Karpas-422 (cell line): ENCODE results near the gene CCDC80. TPM values are rescaled to one million over a fixed set of nuclear protein-coding genes. Genes with fewer than 3 reads are reported as not detected.
"Not testable (repeated sequence)": the region's sequence is repeated elsewhere in the genome, so short reads cannot be mapped to it uniquely, and the experiment has no call there.

ENCODE experiments used
- DNase-seq: peaks from one replicate; pipeline ENCODE4 v3.0.0-alpha.2; 2015
- H2AFZ ChIP-seq: fragments of 200-600 bp; sonication (generic); 2 replicates; pipeline ENCODE4 v1.6.1; 2014; ENCODE audit warnings: antibody characterized with exemption, low read length, mixed read lengths
- H3K27ac ChIP-seq: fragments of 200-600 bp; sonication (generic); 2 replicates; pipeline ENCODE4 v1.5.1; 2014; ENCODE audit warnings: mild to moderate bottlenecking, low read length, moderate library complexity
- H3K27me3 ChIP-seq: fragments of 200-600 bp; sonication (generic); 2 replicates; pipeline ENCODE4 v1.6.1; 2014; ENCODE audit warnings: low read length, mixed read lengths
- H3K36me3 ChIP-seq: fragments of 200-600 bp; sonication (generic); 2 replicates; pipeline ENCODE4 v1.6.1; 2014; ENCODE audit warnings: low read length, mixed read lengths; ENCODE audit not compliant: insufficient read depth
- H3K4me1 ChIP-seq: fragments of 200-600 bp; sonication (generic); 2 replicates; pipeline ENCODE4 v1.6.1; 2014; ENCODE audit warnings: mild to moderate bottlenecking, low read length, mixed read lengths
- H3K4me2 ChIP-seq: fragments of 200-600 bp; sonication (generic); 2 replicates; pipeline ENCODE4 v1.6.1; 2014; ENCODE audit warnings: low read length, low read depth, mild to moderate bottlenecking; ENCODE audit not compliant: poor library complexity, severe bottlenecking
- H3K4me3 ChIP-seq: fragments of 200-600 bp; sonication (generic); 2 replicates; pipeline ENCODE4 v1.5.1; 2014; ENCODE audit warnings: mild to moderate bottlenecking, antibody characterized with exemption, low read length, mixed read lengths
- H3K79me2 ChIP-seq: fragments of 200-600 bp; sonication (generic); 2 replicates; pipeline ENCODE4 v1.6.1; 2014; ENCODE audit warnings: mild to moderate bottlenecking, low read length, mixed read lengths
- H3K9ac ChIP-seq: fragments of 200-600 bp; sonication (generic); 2 replicates; pipeline ENCODE4 v1.6.0; 2014; ENCODE audit warnings: low read length
- H3K9me2 ChIP-seq: fragments of 200-600 bp; sonication (generic), shearing (Covaris generic); replicated peaks from 2 replicates; pipeline ENCODE4 v1.6.0; 2014; ENCODE audit warnings: mild to moderate bottlenecking, low read length, moderate library complexity; ENCODE audit not compliant: insufficient read depth
- H3K9me3 ChIP-seq: fragments of 300-700, 200-600 bp; sonication (generic); 2 replicates; pipeline ENCODE4 v1.6.1; 2014; ENCODE audit warnings: low read length, mixed read lengths
- H4K20me1 ChIP-seq: fragments of 200-600 bp; sonication (generic); 2 replicates; pipeline ENCODE4 v1.6.1; 2014; ENCODE audit warnings: mild to moderate bottlenecking, antibody characterized with exemption, low read length, low read depth; ENCODE audit not compliant: insufficient read depth
- total RNA-seq: library from RNA; depleted of rRNA; stranded (reverse); fragments of >200 nt; shearing (Covaris generic); gene quantifications from 2 replicates; pipeline ENCODE4 v1.2.3, GENCODE V29; 2014; ENCODE audit warnings: low replicate concordance

The CCDC80 gene
- total RNA-seq, 1 experiment from 2014 or later, result not detected

DNA sequence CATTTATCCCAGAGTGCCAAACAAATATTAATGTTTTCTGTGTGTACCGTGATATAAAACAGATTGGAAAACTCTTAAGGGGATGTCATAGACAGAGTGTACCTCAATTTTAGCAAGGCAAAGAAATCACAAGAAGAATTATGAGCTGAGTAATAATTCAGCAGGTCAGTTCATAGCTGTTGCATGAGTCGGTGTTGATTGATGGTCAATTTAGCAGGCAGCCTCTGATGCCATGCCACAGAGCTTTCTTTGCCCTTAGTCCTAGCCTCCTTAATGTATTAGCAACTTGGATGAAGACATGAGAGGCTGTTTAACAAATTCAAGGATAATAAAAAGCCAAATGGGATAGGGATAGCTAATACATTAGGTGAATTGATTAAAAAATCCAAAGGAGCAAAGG lies 72.3 kb downstream of the CCDC80 start:
- H3K4me2 ChIP-seq, result peak overlapping the region; percentile 43
- H3K9me2 ChIP-seq, result no peaks in the 10 kb centered on the region
- no peak overlapping the region for H2AFZ ChIP-seq
- H3K79me2 ChIP-seq, result peaks cover 35% of the 10 kb centered on the region
- H3K9ac ChIP-seq, result no peak overlapping the region; the same call in 1 of the 2 replicates
- DNase-seq, result no peak
- H3K4me1 ChIP-seq, result peaks cover 52% of the 10 kb centered on the region
- H3K9me3 ChIP-seq, result no peaks in the 10 kb centered on the region
- H3K27me3 ChIP-seq, result no peaks in the 10 kb centered on the region
- H3K27ac ChIP-seq, result peak overlapping the region; percentile 55
- H3K4me3 ChIP-seq, result no peak overlapping the region
- no peaks in the 10 kb centered on the region for H4K20me1 ChIP-seq
- H3K36me3 ChIP-seq, result peaks cover 46% of the 10 kb centered on the region

DNA sequence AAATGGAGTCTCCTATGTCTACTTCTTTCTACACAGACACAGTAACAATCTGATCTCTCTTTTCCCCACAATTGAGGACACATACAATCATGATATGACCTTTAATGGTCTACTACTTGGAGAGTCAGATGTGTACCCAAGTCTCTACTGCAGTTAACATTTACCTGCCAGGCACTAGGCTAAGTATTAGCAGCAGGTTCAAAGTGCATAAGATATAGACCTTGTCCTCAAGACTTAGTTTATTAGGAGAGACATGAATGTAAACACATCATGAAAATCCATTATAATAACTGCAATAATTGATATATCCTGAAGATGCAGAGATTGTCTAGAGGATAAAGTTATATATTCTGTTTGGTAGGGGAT lies 76.0 kb downstream of the CCDC80 start:
- Histone ChIP-seq H3K36me3 (peaks cover 24% of the 10 kb centered on the region), H3K9me3 (no peaks in the 10 kb centered on the region), H3K9me2 (no peaks in the 10 kb centered on the region), H3K4me1 (peaks cover 52% of the 10 kb centered on the region), H2AFZ (no peak overlapping the region), H4K20me1 (no peaks in the 10 kb centered on the region), H3K9ac (no peak overlapping the region), H3K4me3 (no peak overlapping the region), H3K4me2 (peak overlapping the region; percentile 3), H3K27me3 (no peaks in the 10 kb centered on the region), H3K79me2 (peaks cover 60% of the 10 kb centered on the region), H3K27ac (peak overlapping the region; percentile 70)
- DNase-seq, result no peak

DNA sequence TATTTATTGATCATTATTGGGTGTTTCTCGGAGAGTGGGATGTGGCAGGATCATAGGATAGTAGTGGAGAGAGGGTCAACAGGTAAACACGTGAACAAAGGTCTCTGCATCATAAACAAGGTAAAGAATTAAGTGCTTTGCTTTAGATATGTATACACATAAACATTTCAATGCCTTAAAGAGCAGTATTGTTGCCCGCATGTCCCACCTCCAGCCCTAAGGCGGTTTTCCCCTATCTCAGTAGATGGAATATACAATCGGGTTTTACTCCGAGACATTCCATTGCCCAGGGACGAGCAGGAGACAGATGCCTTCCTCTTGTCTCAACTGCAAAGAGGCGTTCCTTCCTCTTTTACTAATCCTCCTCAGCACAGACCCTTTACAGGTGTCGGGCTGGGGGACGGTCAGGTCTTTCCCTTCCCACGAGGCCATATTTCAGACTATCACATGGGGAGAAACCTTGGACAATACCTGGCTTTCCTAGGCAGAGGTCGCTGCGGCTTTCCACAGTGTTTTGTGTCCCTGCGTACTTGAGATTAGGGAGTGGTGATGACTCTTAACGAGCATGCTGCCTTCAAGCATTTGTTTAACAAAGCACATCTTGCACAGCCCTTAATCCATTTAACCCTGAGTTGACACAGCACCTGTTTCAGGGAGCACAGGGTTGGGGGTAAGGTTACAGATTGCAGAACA lies 76.5 kb downstream of the CCDC80 start:
- not testable (repeated sequence) for H2AFZ ChIP-seq, H3K9me3 ChIP-seq, H3K27me3 ChIP-seq, DNase-seq, H3K9me2 ChIP-seq, H4K20me1 ChIP-seq
- Histone ChIP-seq H3K79me2 (peaks cover 62% of the 10 kb centered on the region), H3K9ac (peak overlapping the region; percentile 87), H3K4me1 (peaks cover 55% of the 10 kb centered on the region), H3K36me3 (peaks cover 23% of the 10 kb centered on the region), H3K4me3 (peak overlapping the region; percentile 68), H3K27ac (peak overlapping the region; percentile 70), H3K4me2 (peak overlapping the region; percentile 88)

DNA sequence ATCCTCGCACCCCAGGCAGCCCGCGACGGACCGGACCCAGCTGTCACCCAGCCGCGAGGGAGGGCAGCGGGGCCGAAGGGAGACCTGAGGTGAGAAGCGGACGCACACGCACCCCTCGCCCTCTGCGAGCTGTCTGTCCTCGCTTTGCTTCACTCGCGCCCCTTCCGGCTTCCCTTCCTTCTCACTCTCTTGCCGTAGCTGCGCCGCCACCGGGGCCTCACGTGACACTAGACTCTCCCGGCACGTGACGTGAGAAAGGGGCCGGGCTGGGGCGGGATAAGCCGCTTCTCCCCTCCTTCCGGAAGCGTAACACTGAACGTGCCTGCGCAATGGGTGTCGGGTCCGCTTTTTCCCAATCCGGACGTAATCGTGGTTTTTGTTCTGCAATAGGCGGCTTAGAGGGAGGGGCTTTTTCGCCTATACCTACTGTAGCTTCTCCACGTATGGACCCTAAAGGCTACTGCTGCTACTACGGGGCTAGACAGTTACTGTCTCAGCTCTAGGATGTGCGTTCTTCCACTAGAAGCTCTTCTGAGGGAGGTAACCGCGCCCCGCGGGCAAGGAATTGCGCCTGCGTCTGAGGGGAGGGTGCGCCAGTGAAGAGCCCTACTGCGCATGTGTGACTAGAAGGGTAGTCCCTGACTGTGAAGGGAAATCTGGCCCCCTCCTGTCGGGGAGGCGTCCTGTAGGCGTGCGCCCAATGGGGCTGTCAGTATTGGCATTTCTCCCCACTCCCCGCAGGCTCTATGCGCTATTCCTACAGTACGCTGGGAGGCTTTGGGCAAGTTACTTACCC lies 79.0 kb downstream of the CCDC80 start, which contains the start of the genes ATG3 and SLC35A5:
Gene ATG3 (minus strand): TSS at position 229 of the 796 bp plus-strand sequence. CDS start 434 bp downstream, outside the sequence.
Gene SLC35A5 (plus strand): TSS at position 312 of the 796 bp plus-strand sequence. CDS start 1,359 bp downstream, outside the sequence.
- H3K27ac ChIP-seq, result peak within 1 kb of the TSS; percentile 87
- peak within 1 kb of the TSS; percentile 77; the same call in 1 of the 2 replicates for H2AFZ ChIP-seq
- H3K9me3 ChIP-seq, result no peaks in the 10 kb centered on the region
- H3K9me2 ChIP-seq, result no peaks in the 10 kb centered on the region
- no peaks in the 10 kb centered on the region for H3K27me3 ChIP-seq
- peak within 1 kb of the TSS; percentile 88 for H3K4me2 ChIP-seq
- DNase-seq, result peak; percentile 99
- H3K4me3 ChIP-seq, result peak within 1 kb of the TSS; percentile 68
- peaks cover 51% of the 10 kb centered on the region for H3K4me1 ChIP-seq
- peaks cover 83% of the 10 kb centered on the region for H3K79me2 ChIP-seq
- 0 out of 2 replicates have a peak, but pooled peaks cover 7% of the 10 kb centered on the region for H4K20me1 ChIP-seq
- H3K36me3 ChIP-seq, result peaks cover 32% of the 10 kb centered on the region; the same call in 1 of the 2 replicates
- H3K9ac ChIP-seq, result peak within 1 kb of the TSS; percentile 87

DNA sequence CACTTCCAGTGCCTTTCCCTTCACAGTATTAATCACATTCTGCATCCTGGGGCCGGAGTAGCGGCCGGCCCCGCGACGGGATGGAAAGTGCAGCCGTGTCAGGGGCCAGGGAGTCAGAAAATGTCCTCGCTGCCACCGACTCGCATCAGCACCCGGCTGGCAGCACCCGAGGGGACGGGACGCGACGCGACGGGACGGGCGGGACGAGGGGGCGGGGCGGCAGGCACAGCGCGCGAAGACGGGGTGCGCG lies 79.5 kb downstream of the CCDC80 start:
- Histone ChIP-seq H4K20me1 (0 out of 2 replicates have a peak, but pooled peaks cover 7% of the 10 kb centered on the region), H3K9ac (peak overlapping the region; percentile 87), H3K9me3 (no peaks in the 10 kb centered on the region), H3K36me3 (peaks cover 29% of the 10 kb centered on the region; the same call in 1 of the 2 replicates), H3K79me2 (peaks cover 82% of the 10 kb centered on the region), H3K27me3 (no peaks in the 10 kb centered on the region), H3K9me2 (no peaks in the 10 kb centered on the region), H3K4me1 (peaks cover 51% of the 10 kb centered on the region), H3K4me3 (peak overlapping the region; percentile 68), H3K4me2 (peak overlapping the region; percentile 88), H3K27ac (peak overlapping the region; percentile 87), H2AFZ (peak overlapping the region; percentile 71; the same call in 1 of the 2 replicates)
- no peak for DNase-seq

GRCh38 chr3:112560721-112561483 lies 80.0 kb downstream of the CCDC80 start:
- DNase-seq, result peak; percentile 94
- Histone ChIP-seq H3K9ac (peak overlapping the region; percentile 87), H3K9me3 (no peaks in the 10 kb centered on the region), H4K20me1 (0 out of 2 replicates have a peak, but pooled peaks cover 7% of the 10 kb centered on the region), H3K27me3 (no peaks in the 10 kb centered on the region), H3K4me2 (peak overlapping the region; percentile 88), H3K9me2 (no peaks in the 10 kb centered on the region), H3K27ac (peak overlapping the region; percentile 87), H3K4me1 (peaks cover 53% of the 10 kb centered on the region), H3K79me2 (peaks cover 79% of the 10 kb centered on the region), H3K4me3 (peak overlapping the region; percentile 68), H2AFZ (peak overlapping the region; percentile 71; the same call in 1 of the 2 replicates), H3K36me3 (peaks cover 25% of the 10 kb centered on the region; the same call in 1 of the 2 replicates)

DNA sequence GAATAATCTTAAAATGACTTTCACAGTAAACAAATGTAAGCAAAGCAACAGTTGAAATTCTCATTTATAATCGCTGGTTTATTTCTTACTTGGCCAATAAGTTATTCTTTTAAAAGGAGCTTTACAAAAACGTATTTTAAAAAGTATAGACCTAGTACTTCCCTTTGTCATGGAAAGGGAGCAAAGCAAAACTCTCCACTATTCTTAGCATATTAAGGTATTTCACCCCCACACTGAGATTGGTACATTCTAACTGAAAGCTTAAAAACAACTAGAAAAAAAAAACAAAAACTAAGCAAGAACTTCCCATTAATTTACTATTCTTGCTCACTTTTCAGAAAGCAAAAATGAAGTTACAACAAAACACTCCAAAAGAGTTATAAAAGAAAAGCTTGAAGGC lies 80.6 kb downstream of the CCDC80 start:
- H3K9me3 ChIP-seq, result no peaks in the 10 kb centered on the region
- peaks cover 58% of the 10 kb centered on the region for H3K4me1 ChIP-seq
- peak overlapping the region; percentile 68 for H3K4me3 ChIP-seq
- H3K4me2 ChIP-seq, result peak overlapping the region; percentile 88
- no peaks in the 10 kb centered on the region for H3K27me3 ChIP-seq
- peaks cover 27% of the 10 kb centered on the region; the same call in 1 of the 2 replicates for H3K36me3 ChIP-seq
- H3K79me2 ChIP-seq, result peaks cover 79% of the 10 kb centered on the region
- 0 out of 2 replicates have a peak, but pooled peaks cover 7% of the 10 kb centered on the region for H4K20me1 ChIP-seq
- H3K9me2 ChIP-seq, result no peaks in the 10 kb centered on the region
- DNase-seq, result no peak
- H3K9ac ChIP-seq, result peak overlapping the region; percentile 87
- H3K27ac ChIP-seq, result peak overlapping the region; percentile 87
- no peak overlapping the region for H2AFZ ChIP-seq
